Measurements from ENCODE around the gene PPP1R11. TPM values are rescaled to one million over a fixed set of nuclear protein-coding genes. Genes with fewer than 3 reads are reported as not detected.

Gene PPP1R11
- total and polyA plus RNA-seq, 2 of the 13 experiments (the other 11 are each of a cell fraction or from before 2014, with no cell fraction given), result 32.1 to 58.9 TPM

GRCh38 chr6:30101444-30102413 lies 34.7 kb downstream of the PPP1R11 start (continued):
- TF ChIP-seq ZNF83 (CRISPR knock-in tag; IDR thresholded peaks at IDR 0.05; ENCODE audit: borderline replicate concordance), result peak; percentile 50; the same call in 1 of the 2 replicates
- TF ChIP-seq SUZ12 (IDR thresholded peaks at IDR 0.05; ENCODE audit: low read depth, low read length), result no peak
- TF ChIP-seq PREB (CRISPR knock-in tag; IDR thresholded peaks at IDR 0.05), result 0 out of 2 replicates have a peak, but pooled peaks have one; percentile 43
- TF ChIP-seq CBX5 (CRISPR knock-in tag; IDR thresholded peaks at IDR 0.05; ENCODE audit: borderline replicate concordance), result peak; percentile 27; the same call in 1 of the 2 replicates
- peak; percentile 67 for TF ChIP-seq ZC3H13 (CRISPR knock-in tag; IDR thresholded peaks at IDR 0.05)
- peak; percentile 86 for TF ChIP-seq SNAPC4 (CRISPR knock-in tag; IDR thresholded peaks at IDR 0.05)
- no peak for TF ChIP-seq IRF9 (CRISPR knock-in tag; IDR thresholded peaks at IDR 0.05; ENCODE audit: borderline replicate concordance)
- no peak for TF ChIP-seq HMGA1 (CRISPR knock-in tag; conservative IDR thresholded peaks at IDR 0.05)
- peak; percentile 94 for TF ChIP-seq UBTF (CRISPR knock-in tag; IDR thresholded peaks at IDR 0.05)
- peak; percentile 55; the same call in 1 of the 2 replicates for TF ChIP-seq KLF6 (CRISPR knock-in tag; IDR thresholded peaks at IDR 0.05)
- TF ChIP-seq MYPOP (CRISPR knock-in tag; IDR thresholded peaks at IDR 0.05), result peak; percentile 74
